GM19240 (cell line): ENCODE data around the gene LRP2.
"Not testable (repeated sequence)": the region's sequence is repeated elsewhere in the genome, so short reads cannot be mapped to it uniquely, and the experiment has no call there.

Experiments used
- DNase-seq: peaks from one replicate; pipeline ENCODE4 v3.0.0; 2011; ENCODE audit warnings: low spot score; ENCODE audit not compliant: insufficient read length

Gene LRP2

GRCh38 chr2:169348321-169349024 lies 13.9 kb downstream of the LRP2 start:
- DNase-seq = no peak

- DNase-seq = no peak
Observed at GRCh38 chr2:169345486-169346437, 16.6 kb downstream of the LRP2 start.

GRCh38 chr2:169344736-169345485 lies 17.4 kb downstream of the LRP2 start:
- no peak for DNase-seq

GRCh38 chr2:169343202-169343601 lies 19.1 kb downstream of the LRP2 start:
- no peak for DNase-seq

- DNase-seq = no peak
Observed at GRCh38 chr2:169339657-169340056, 22.7 kb downstream of the LRP2 start.

GRCh38 chr2:169336695-169337094 lies 25.6 kb downstream of the LRP2 start:
- no peak for DNase-seq

GRCh38 chr2:169330555-169331198 lies 31.7 kb downstream of the LRP2 start:
- no peak for DNase-seq

- no peak for DNase-seq
Observed at GRCh38 chr2:169329688-169330554, 32.4 kb downstream of the LRP2 start.

- DNase-seq = no peak
Observed at GRCh38 chr2:169328785-169329184, 33.5 kb downstream of the LRP2 start.

GRCh38 chr2:169327837-169328236 lies 34.5 kb downstream of the LRP2 start:
- DNase-seq = not testable (repeated sequence)

- DNase-seq = not testable (repeated sequence)
Observed at GRCh38 chr2:169325886-169326285, 36.4 kb downstream of the LRP2 start.

- DNase-seq = no peak
Observed at GRCh38 chr2:169324581-169325260, 37.6 kb downstream of the LRP2 start.

- no peak for DNase-seq
Observed at GRCh38 chr2:169323841-169324240, 38.5 kb downstream of the LRP2 start.

- DNase-seq = no peak
Observed at GRCh38 chr2:169320561-169320960, 41.8 kb downstream of the LRP2 start.

GRCh38 chr2:169315357-169315756 lies 47.0 kb downstream of the LRP2 start:
- DNase-seq = no peak

- not testable (repeated sequence) for DNase-seq
Observed at GRCh38 chr2:169308349-169308748, 54.0 kb downstream of the LRP2 start.

GRCh38 chr2:169304689-169305088 lies 57.6 kb downstream of the LRP2 start:
- DNase-seq = not testable (repeated sequence)

- DNase-seq = no peak
Observed at GRCh38 chr2:169303579-169304305, 58.6 kb downstream of the LRP2 start.

- no peak for DNase-seq
Observed at GRCh38 chr2:169302364-169302763, 60.0 kb downstream of the LRP2 start.
